SK-N-SH (cell line): ENCODE data around the gene GPD2. TPM values are rescaled to one million over a fixed set of nuclear protein-coding genes. Genes with fewer than 3 reads are reported as not detected.

ENCODE experiments used
- CTCF ChIA-PET: fragments of 300-600, 350-600 bp; formaldehyde crosslinking; extraction: SDS; loops from one replicate; lab custom pipeline; 2021; lab: Yijun Ruan, JAX
- POLR2A ChIA-PET: fragments of 350-600 bp; sonication (Branson Sonifier 250); formaldehyde crosslinking; extraction: SDS; loops from one replicate; lab custom pipeline; 2020; ENCODE audit warnings: antibody characterized with exemption, inconsistent platforms; lab: Yijun Ruan, JAX
- DNase-seq: peaks from one replicate; pipeline ENCODE4 v3.0.0; 2012
- H2AFZ ChIP-seq: fragments of 200-600 bp; sonication (generic); 2 replicates; pipeline ENCODE4 v1.8.1; 2016; ENCODE audit warnings: antibody characterized with exemption, mild to moderate bottlenecking, low read depth
- H3F3A ChIP-seq: fragments of 200-600 bp; sonication (generic); replicated peaks from 2 replicates; pipeline ENCODE3; 2016; ENCODE audit warnings: antibody characterized with exemption, mild to moderate bottlenecking; ENCODE audit not compliant: insufficient read depth
- H3K27ac ChIP-seq, 2 experiments: fragments of 200-500 bp in 1 of 2; fragments of 200-600 bp in 1 of 2; sonication (Bioruptor generic) in 1 of 2; sonication (generic), shearing (Covaris generic) in 1 of 2; 2 replicates each; pipeline versions ENCODE4 v1.5.1 to v1.6.1; 2014 to 2016; ENCODE audit warnings: low read depth in 2 of 2, inconsistent platforms in 1 of 2, low read length in 1 of 2, mild to moderate bottlenecking in 1 of 2, mixed read lengths in 1 of 2
- H3K27me3 ChIP-seq: fragments of 200-600 bp; sonication (generic), shearing (Covaris generic); 2 replicates; pipeline ENCODE4 v1.6.1; 2016; ENCODE audit warnings: mixed run types; ENCODE audit not compliant: insufficient read depth
- H3K36me3 ChIP-seq, 2 experiments: fragments of 200-500 bp in 1 of 2; fragments of 200-600 bp in 1 of 2; sonication (Bioruptor generic) in 1 of 2; sonication (generic) in 1 of 2; replicated peaks in 1 of 2; 2 replicates each; pipeline versions ENCODE3 to v1.5.1; 2014 to 2016; ENCODE audit warnings: low read length in 1 of 2, mild to moderate bottlenecking in 1 of 2; ENCODE audit not compliant: insufficient read depth in 2 of 2, control insufficient read depth in 1 of 2
- H3K4me1 ChIP-seq, 2 experiments: fragments of 200-500 bp in 1 of 2; fragments of 200-600 bp in 1 of 2; sonication (Bioruptor generic) in 1 of 2; sonication (generic), shearing (Covaris generic) in 1 of 2; 2 replicates each; pipeline versions ENCODE4 v1.5.1 to v1.6.1; 2014 to 2016; ENCODE audit warnings: low read depth in 1 of 2, low read length in 1 of 2, mixed run types in 1 of 2; ENCODE audit not compliant: insufficient read depth in 2 of 2, control insufficient read depth in 1 of 2
- H3K4me2 ChIP-seq: fragments of 200-600 bp; sonication (generic), shearing (Covaris generic); 2 replicates; pipeline ENCODE4 v1.6.1; 2017; ENCODE audit warnings: mixed run types
- H3K4me3 ChIP-seq, 2 experiments: fragments of 200-500 bp in 1 of 2; fragments of 200-600 bp in 1 of 2; sonication (Bioruptor generic) in 1 of 2; sonication (generic), shearing (Covaris generic) in 1 of 2; 2 replicates each; pipeline versions ENCODE4 v1.5.1 to v1.8.1; 2014 to 2016; ENCODE audit warnings: low read depth in 2 of 2, inconsistent platforms in 1 of 2, low read length in 1 of 2, mild to moderate bottlenecking in 1 of 2, mixed read lengths in 1 of 2, moderate library complexity in 1 of 2
- H3K79me2 ChIP-seq: fragments of 200-600 bp; sonication (generic); 2 replicates; pipeline ENCODE4 v1.8.1; 2017; ENCODE audit warnings: mild to moderate bottlenecking; ENCODE audit not compliant: insufficient read depth
- H3K9ac ChIP-seq: fragments of 200-600 bp; sonication (generic); 2 replicates; pipeline ENCODE4 v1.6.1; 2017; ENCODE audit warnings: mixed run types
- H3K9me2 ChIP-seq: fragments of 200-600 bp; sonication (generic); 2 replicates; pipeline ENCODE4 v1.6.1; 2017; ENCODE audit warnings: mixed run types
- H3K9me3 ChIP-seq: fragments of 200-600 bp; sonication (generic); 2 replicates; pipeline ENCODE4 v1.6.1; 2017; ENCODE audit warnings: mixed run types, mild to moderate bottlenecking, moderate library complexity
- H4K20me1 ChIP-seq: fragments of 200-600 bp; sonication (generic); 2 replicates; pipeline ENCODE4 v1.6.1; 2017; ENCODE audit warnings: mild to moderate bottlenecking, mixed run types; ENCODE audit not compliant: insufficient read depth
- CHD2 ChIP-seq: fragments of 150-350 bp; IDR thresholded peaks from 2 replicates; pipeline ENCODE4 v1.6.1; 2018; ENCODE audit warnings: low read length; ENCODE audit not compliant: partially characterized antibody
- EP300 ChIP-seq, 2 experiments: IDR thresholded peaks; 2 replicates each; pipeline versions ENCODE4 v1.4.0 to v1.6.1; 2012; ENCODE audit warnings: borderline replicate concordance in 1 of 2, low read depth in 1 of 2, low read length in 1 of 2
- EZH2phosphoT487 ChIP-seq: fragments of 200-600 bp; sonication (generic); IDR thresholded peaks from 2 replicates; pipeline ENCODE4 v1.6.1; 2017; ENCODE audit warnings: low read depth, mixed run types, mild to moderate bottlenecking, antibody characterized with exemption, moderate library complexity, borderline replicate concordance
- FOSL2 ChIP-seq: IDR thresholded peaks from 2 replicates; pipeline ENCODE4 v1.4.0; 2012; ENCODE audit warnings: low read depth, mild to moderate bottlenecking, moderate library complexity, borderline replicate concordance
- FOXJ3 ChIP-seq: sonication (generic); formaldehyde crosslinking; IDR thresholded peaks from 2 replicates; pipeline ENCODE4 v1.5.1; 2020; ENCODE audit warnings: mild to moderate bottlenecking, missing genetic modification reagents
- GATA2 ChIP-seq: sonication (generic); formaldehyde crosslinking; IDR thresholded peaks from 2 replicates; pipeline ENCODE4 v1.5.0; 2020; ENCODE audit warnings: mild to moderate bottlenecking, missing genetic modification reagents
- MXI1 ChIP-seq: IDR thresholded peaks from 2 replicates; pipeline ENCODE4 v1.6.1; 2012; ENCODE audit warnings: mild to moderate bottlenecking, low read depth, low read length, improper control_type of control experiment
- NFIC ChIP-seq: IDR thresholded peaks from 2 replicates; pipeline ENCODE4 v1.4.0; 2012; ENCODE audit warnings: borderline replicate concordance
- PBX3 ChIP-seq: IDR thresholded peaks from 2 replicates; pipeline ENCODE4; 2012
- POLR2AphosphoS5 ChIP-seq: IDR thresholded peaks from 2 replicates; pipeline ENCODE4 v1.6.1; 2012; ENCODE audit warnings: low read depth, low read length
- RAD21 ChIP-seq: IDR thresholded peaks from 2 replicates; pipeline ENCODE4 v1.6.1; 2012; ENCODE audit warnings: mild to moderate bottlenecking, low read length
- RCOR1 ChIP-seq: fragments of 150-350 bp; IDR thresholded peaks from 2 replicates; pipeline ENCODE4 v1.6.1; 2017; ENCODE audit warnings: antibody characterized with exemption, low read length
- RXRA ChIP-seq: IDR thresholded peaks from 2 replicates; pipeline ENCODE4 v1.4.0; 2012; ENCODE audit warnings: low read depth, mild to moderate bottlenecking, borderline replicate concordance
- SMC3 ChIP-seq: IDR thresholded peaks from 2 replicates; pipeline ENCODE4 v1.6.1; 2012; ENCODE audit warnings: low read depth, low read length, improper control_type of control experiment
- ZBTB33 ChIP-seq: IDR thresholded peaks from 2 replicates; pipeline ENCODE4 v1.4.0; 2012; ENCODE audit warnings: low read depth, borderline replicate concordance
- WGBS: methylation state at CpG from one replicate; pipeline ENCODE4 v1.1.6; 2017; ENCODE audit warnings: low lambda C conversion rate; 5-methylcytosine and 5-hydroxymethylcytosine counted together
- polyA plus RNA-seq, 3 experiments: library from polyadenylated mRNA; depleted of rRNA; stranded (reverse); fragments of >200 nt; gene quantifications; 2 replicates each; pipeline ENCODE4 v1.2.3, GENCODE V29; 2012
- TF ChIP-seq, protein P1 (sequence below): IDR thresholded peaks from 2 replicates; pipeline ENCODE4 v1.6.1; 2012; ENCODE audit warnings: mild to moderate bottlenecking, low read depth, low read length, moderate library complexity

GPD2 gene
- polyA plus RNA-seq, 1 of the 3 experiments (the other 2 are of a cell fraction), result 4.8 TPM

GRCh38 chr2:156427074-156427473 lies 9.1 kb upstream of the GPD2 start:
- H3K9me2 ChIP-seq, result no peaks in the 10 kb centered on the region
- H3K4me3 ChIP-seq, result no peak overlapping the region
- H3K36me3 ChIP-seq, result no peaks in the 10 kb centered on the region
- H3K4me2 ChIP-seq, result no peak overlapping the region
- no peaks in the 10 kb centered on the region for H3K9me3 ChIP-seq
- DNase-seq, result no peak
- no peaks in the 10 kb centered on the region for H4K20me1 ChIP-seq
- peaks cover 0 to 5% of the 10 kb centered on the region in 2 experiments; a peak in 1 of 4 replicates for H3K4me1 ChIP-seq
- TF ChIP-seq, protein P1, sequence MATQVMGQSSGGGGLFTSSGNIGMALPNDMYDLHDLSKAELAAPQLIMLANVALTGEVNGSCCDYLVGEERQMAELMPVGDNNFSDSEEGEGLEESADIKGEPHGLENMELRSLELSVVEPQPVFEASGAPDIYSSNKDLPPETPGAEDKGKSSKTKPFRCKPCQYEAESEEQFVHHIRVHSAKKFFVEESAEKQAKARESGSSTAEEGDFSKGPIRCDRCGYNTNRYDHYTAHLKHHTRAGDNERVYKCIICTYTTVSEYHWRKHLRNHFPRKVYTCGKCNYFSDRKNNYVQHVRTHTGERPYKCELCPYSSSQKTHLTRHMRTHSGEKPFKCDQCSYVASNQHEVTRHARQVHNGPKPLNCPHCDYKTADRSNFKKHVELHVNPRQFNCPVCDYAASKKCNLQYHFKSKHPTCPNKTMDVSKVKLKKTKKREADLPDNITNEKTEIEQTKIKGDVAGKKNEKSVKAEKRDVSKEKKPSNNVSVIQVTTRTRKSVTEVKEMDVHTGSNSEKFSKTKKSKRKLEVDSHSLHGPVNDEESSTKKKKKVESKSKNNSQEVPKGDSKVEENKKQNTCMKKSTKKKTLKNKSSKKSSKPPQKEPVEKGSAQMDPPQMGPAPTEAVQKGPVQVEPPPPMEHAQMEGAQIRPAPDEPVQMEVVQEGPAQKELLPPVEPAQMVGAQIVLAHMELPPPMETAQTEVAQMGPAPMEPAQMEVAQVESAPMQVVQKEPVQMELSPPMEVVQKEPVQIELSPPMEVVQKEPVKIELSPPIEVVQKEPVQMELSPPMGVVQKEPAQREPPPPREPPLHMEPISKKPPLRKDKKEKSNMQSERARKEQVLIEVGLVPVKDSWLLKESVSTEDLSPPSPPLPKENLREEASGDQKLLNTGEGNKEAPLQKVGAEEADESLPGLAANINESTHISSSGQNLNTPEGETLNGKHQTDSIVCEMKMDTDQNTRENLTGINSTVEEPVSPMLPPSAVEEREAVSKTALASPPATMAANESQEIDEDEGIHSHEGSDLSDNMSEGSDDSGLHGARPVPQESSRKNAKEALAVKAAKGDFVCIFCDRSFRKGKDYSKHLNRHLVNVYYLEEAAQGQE, result no peak
- no peak for TF ChIP-seq POLR2AphosphoS5
- no peak for TF ChIP-seq FOSL2
- no peak for TF ChIP-seq GATA2 (CRISPR knock-in tag)
- TF ChIP-seq NFIC, result no peak
- no peak for TF ChIP-seq PBX3
- TF ChIP-seq RAD21, result no peak
- TF ChIP-seq EZH2phosphoT487, result no peak
- no peak for TF ChIP-seq MXI1
- no peak for TF ChIP-seq RXRA
- no peak for TF ChIP-seq CHD2
- TF ChIP-seq SMC3, result no peak
- no peak for TF ChIP-seq RCOR1
- TF ChIP-seq EP300 (IDR thresholded peaks at IDR 0.05; ENCODE audit: borderline replicate concordance in 1 of 2, low read depth in 1 of 2, low read length in 1 of 2), result no peak
- TF ChIP-seq FOXJ3 (CRISPR knock-in tag), result no peak
- TF ChIP-seq ZBTB33, result no peak
- no peak overlapping the region for H2AFZ ChIP-seq
- CTCF ChIA-PET, result interaction anchor here (1.5 kb wide), 1 partner anchor 24 kb away, joined by 4 read pairs; no protein-coding TSS in a partner anchor
- POLR2A ChIA-PET, result no interaction called here
- no peaks in the 10 kb centered on the region for H3K27me3 ChIP-seq
- WGBS, result 61% methylated on average over 1 of the region's 1 CpG
- no peak overlapping the region for H3K9ac ChIP-seq
- no peak overlapping the region for H3K27ac ChIP-seq
- H3K79me2 ChIP-seq, result no peaks in the 10 kb centered on the region
- no peaks in the 10 kb centered on the region for H3F3A ChIP-seq
